Skin epidermis (tissue), 12 donors: Measurements from ENCODE around the gene LACRT.

Source experiments
- H3K27ac ChIP-seq, 21 experiments: fragments of 200-600 bp; sonication (generic) in 11 of 21; one replicate each; pipeline ENCODE4 v1.5.0; 2020; ENCODE audit warnings: mild to moderate bottlenecking in 3 of 21, inconsistent platforms in 2 of 21, moderate library complexity in 2 of 21
- H3K4me3 ChIP-seq, 7 experiments: fragments of 200-600 bp; sonication (generic) in 2 of 7; one replicate each; pipeline ENCODE4 v1.5.0; 2020; ENCODE audit warnings: inconsistent platforms in 2 of 7, mild to moderate bottlenecking in 2 of 7, moderate library complexity in 1 of 7

Gene LACRT

GRCh38 chr12:54581412-54581811 lies 53.3 kb downstream of the LACRT start:
- Histone ChIP-seq H3K27ac (no peak overlapping the region), H3K4me3 (no peak overlapping the region)
